Immature natural killer cell (primary cell): Measurements from ENCODE around the gene TKT. TPM values are rescaled to one million over a fixed set of nuclear protein-coding genes. Genes with fewer than 3 reads are reported as not detected.

Experiments
- DNase-seq, 3 donors: peaks; one replicate each; pipeline ENCODE4 v3.0.0; 2022; ENCODE audit warnings: mixed read lengths in 1 of 3
- H3K27ac Mint-ChIP-seq, 6 donors: one replicate each; pipeline ENCODE4 v1.8.0; 2020; ENCODE audit warnings: mixed read lengths in 6 of 6, mild to moderate bottlenecking in 5 of 6, inconsistent platforms in 4 of 6, moderate library complexity in 3 of 6
- H3K27me3 Mint-ChIP-seq, 3 donors: one replicate each; pipeline ENCODE4 v1.8.0; 2020 to 2021; ENCODE audit warnings: low read depth in 3 of 3, mild to moderate bottlenecking in 3 of 3, mixed read lengths in 3 of 3, moderate library complexity in 3 of 3, inconsistent platforms in 1 of 3
- H3K36me3 Mint-ChIP-seq, 3 donors: one replicate each; pipeline ENCODE4 v1.8.0; 2020; ENCODE audit warnings: mixed read lengths in 3 of 3, inconsistent platforms in 2 of 3, mild to moderate bottlenecking in 2 of 3
- H3K4me1 Mint-ChIP-seq, 2 donors: one replicate each; pipeline ENCODE4 v1.8.0; 2020; ENCODE audit warnings: inconsistent platforms in 2 of 2, mild to moderate bottlenecking in 2 of 2, mixed read lengths in 2 of 2, moderate library complexity in 1 of 2
- H3K4me3 Mint-ChIP-seq, 5 donors: one replicate each; pipeline ENCODE4 v1.8.0; 2020; ENCODE audit warnings: mild to moderate bottlenecking in 5 of 5, mixed read lengths in 5 of 5, inconsistent platforms in 3 of 5, moderate library complexity in 3 of 5
- H3K9me3 Mint-ChIP-seq, 6 donors: one replicate each; pipeline ENCODE4 v1.8.0; 2020; ENCODE audit warnings: mild to moderate bottlenecking in 6 of 6, mixed read lengths in 6 of 6, inconsistent platforms in 4 of 6, moderate library complexity in 3 of 6
- polyA plus RNA-seq, 3 donors: library from polyadenylated mRNA; unstranded; fragments of 300-500 nt; fragmentation: Illumina TruSeq; gene quantifications; one replicate each; pipeline ENCODE4 v1.2.3, GENCODE V29; 2021

Gene TKT
- polyA plus RNA-seq, 3 donors from 2014 or later = 52.6 to 75.2 (median 69.3) TPM

DNA sequence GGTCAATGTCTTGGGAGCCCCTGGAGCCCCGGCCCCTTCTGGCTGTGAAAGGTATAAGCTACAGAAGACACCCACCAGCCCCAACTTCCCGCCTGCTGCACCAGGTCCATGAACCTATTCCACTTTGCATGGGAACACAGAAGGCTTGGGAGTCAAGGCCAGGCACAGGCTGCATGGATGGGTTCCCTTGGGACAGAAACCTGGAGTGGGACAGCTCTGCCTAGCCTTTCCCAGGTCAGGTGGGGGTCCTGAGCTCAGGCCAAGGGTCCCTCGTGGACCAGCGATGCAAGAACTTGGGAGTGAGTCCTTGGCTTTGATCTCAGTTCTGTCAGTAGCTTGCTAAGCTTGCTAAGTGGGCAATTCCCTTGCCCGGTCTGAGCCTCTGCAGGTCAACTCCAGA, 25.0 kb downstream of the TKT start:
- peaks cover 2 to 3% (median 2%) of the 10 kb centered on the region in 3 donors for H3K27me3 Mint-ChIP-seq
- H3K27ac Mint-ChIP-seq = no peak overlapping the region
- H3K9me3 Mint-ChIP-seq = no peaks in the 10 kb centered on the region
- H3K4me1 Mint-ChIP-seq = peaks cover 0 to 2% of the 10 kb centered on the region in 2 donors
- peaks cover 10 to 21% (median 13%) of the 10 kb centered on the region in 3 donors for H3K36me3 Mint-ChIP-seq
- H3K4me3 Mint-ChIP-seq = no peak overlapping the region
- DNase-seq = no peak

DNA sequence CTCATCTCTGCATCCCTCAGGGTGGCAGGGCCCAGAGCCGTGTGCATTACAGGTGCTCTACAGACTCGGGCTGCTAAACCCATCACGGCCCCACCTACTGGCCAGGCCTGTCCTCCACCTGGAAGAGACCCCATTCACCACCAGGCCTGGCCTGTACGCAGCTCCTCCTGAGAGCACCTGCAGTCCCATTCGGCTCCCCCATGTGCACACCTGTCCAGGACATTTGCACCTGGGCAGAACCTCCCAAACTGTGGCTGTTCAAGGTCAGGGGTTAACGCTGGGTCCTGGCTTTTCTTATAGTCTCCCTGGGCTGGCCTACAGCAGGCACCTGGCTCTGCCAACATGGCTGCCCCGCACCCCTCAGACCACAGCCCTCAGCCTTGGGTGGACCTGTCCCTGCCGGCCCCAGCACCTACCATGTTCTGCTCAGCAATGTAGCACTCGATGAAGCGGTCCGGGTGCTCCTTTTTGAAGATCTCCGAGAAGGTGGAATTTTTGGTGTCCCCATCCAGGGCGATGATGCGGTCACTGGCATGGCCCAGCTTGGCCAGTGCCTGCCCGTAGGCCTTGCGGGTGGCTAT, 25.7 kb downstream of the TKT start:
- peaks cover 10 to 17% (median 13%) of the 10 kb centered on the region in 3 donors for H3K36me3 Mint-ChIP-seq
- no peak for DNase-seq
- no peaks in the 10 kb centered on the region for H3K9me3 Mint-ChIP-seq
- no peak overlapping the region for H3K27ac Mint-ChIP-seq
- H3K4me3 Mint-ChIP-seq = no peak overlapping the region
- peaks cover 0 to 2% of the 10 kb centered on the region in 2 donors for H3K4me1 Mint-ChIP-seq
- H3K27me3 Mint-ChIP-seq = peaks cover 2 to 3% (median 2%) of the 10 kb centered on the region in 3 donors

DNA sequence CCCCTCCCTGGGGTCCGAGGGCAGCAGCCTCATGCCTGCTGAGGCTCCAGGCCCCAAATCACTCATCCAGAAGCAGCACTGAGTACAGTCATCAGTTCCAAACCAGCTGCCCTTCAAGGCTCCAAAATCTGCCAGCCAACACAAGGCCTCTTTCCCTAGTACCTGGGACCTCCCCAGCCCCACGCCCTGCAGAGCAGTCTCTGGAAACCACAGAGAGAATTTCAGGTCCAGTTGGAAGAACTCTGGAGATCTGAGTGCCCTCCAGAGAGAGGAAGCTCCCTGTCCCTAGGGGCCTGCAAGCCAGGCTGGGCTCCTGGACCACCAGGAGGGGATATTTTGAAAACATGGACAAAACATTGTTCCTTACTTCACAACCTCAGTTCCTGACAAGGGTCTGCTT, 26.2 kb downstream of the TKT start:
- no peak overlapping the region for H3K27ac Mint-ChIP-seq

DNA sequence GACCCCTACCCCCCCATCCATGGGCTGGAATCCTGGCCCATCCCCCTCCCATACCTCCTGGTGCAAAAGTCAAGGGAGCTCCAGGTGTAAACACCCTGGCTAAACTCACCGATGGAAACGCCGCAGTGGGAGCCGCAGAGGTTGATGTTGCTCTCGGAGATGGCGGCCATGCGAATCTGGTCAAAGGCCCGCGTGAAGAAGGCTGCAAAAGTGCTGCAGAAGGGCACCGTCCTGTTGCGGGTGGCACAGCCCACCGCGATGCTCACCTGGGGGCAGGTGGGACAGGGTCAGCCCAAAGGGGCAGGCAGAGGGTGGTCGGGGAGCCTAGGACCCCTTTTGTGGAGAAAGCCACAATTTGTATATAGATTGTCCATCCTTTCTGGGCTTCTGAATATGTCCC, 26.7 kb downstream of the TKT start:
- H3K4me3 Mint-ChIP-seq = no peak overlapping the region
- peaks cover 2 to 3% (median 2%) of the 10 kb centered on the region in 3 donors for H3K27me3 Mint-ChIP-seq
- no peak for DNase-seq
- no peaks in the 10 kb centered on the region for H3K9me3 Mint-ChIP-seq
- peaks cover 10 to 19% (median 13%) of the 10 kb centered on the region in 3 donors for H3K36me3 Mint-ChIP-seq
- no peak overlapping the region for H3K27ac Mint-ChIP-seq
- no peaks in the 10 kb centered on the region for H3K4me1 Mint-ChIP-seq

More for the DNA sequence above, 26.2 kb downstream of the TKT start:
- Mint-ChIP-seq H3K36me3 (peaks cover 10 to 17% (median 13%) of the 10 kb centered on the region in 3 donors), H3K4me1 (peaks cover 0 to 2% of the 10 kb centered on the region in 2 donors), H3K9me3 (no peaks in the 10 kb centered on the region), H3K27me3 (peaks cover 2 to 3% (median 2%) of the 10 kb centered on the region in 3 donors), H3K4me3 (no peak overlapping the region)
- DNase-seq = no peak

DNA sequence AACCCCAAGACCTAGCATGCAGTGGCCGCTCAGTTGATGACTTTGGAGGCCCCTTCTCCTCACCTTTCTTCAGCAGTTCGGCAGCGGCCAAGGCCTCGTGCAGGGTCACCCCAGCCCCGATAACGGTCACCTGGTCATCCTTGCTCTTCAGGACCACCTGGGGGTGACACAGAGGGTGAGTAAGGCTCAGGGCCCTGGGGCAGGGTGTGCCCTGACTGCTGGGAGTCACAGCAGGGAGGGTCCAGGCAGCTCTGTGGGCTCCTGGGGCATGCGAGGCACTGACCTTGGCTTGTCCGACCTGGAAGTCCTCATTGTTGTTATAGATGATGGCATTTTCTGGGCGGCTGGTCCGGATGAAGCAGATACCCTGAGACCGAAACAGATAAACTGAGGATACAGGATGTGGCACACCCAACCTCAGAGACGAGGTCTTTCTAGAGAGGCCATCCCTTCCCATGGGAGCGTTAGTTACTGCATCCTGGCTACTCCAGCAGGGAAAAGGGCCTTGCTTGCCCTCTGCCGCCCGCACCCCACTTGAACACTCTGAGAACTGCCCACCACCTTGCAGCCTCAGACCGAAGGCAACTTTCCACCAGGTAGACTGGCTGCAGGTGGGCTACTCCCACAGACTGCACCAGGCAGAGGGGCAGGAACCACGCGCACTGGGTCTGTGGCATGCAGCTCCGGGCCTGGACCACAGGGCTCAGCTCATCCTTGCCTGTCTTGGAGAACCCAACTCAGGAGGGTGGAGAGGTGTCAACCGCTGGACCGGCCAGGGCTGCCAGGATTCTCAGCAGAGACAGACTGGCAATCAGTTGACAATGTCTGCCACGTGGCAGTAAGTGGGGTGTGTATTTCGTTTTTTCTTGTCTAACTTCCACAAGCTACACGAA, 27.6 kb downstream of the TKT start:
- Mint-ChIP-seq H3K36me3 (peaks cover 7 to 16% (median 10%) of the 10 kb centered on the region in 3 donors), H3K9me3 (no peaks in the 10 kb centered on the region), H3K4me3 (no peak overlapping the region), H3K27me3 (peaks cover 2% of the 10 kb centered on the region in 3 donors), H3K27ac (peak overlapping the region in 2 of 6 donors; percentile 23 to 28), H3K4me1 (no peaks in the 10 kb centered on the region)
- DNase-seq = no peak

DNA sequence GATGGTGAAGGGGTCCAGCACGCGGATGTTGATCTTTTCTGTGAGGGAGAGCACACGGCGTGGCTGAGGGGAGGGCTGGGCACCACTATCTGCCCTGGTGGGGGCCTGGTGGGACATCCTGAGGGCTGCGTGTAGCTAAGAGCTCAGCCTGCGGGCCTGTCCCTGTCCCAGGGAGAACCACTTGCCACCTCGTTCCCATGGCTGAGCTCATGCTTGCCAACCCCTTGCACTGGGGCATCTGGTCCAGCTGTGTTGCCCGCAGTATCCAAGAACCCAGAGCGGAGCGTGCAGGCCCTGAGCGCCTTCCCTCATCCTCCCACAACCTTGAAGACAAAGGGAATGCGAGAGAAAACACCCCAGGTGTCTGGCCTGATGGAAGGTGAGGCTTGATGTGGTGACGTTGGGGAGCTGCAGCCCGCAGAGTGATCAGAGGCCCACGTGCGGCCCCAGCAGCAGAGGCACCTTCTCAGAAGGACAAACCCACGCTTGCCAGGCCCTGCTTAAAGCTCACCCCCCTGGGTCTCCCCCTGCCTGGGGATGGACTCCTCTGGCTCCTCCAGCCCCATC, 28.9 kb downstream of the TKT start:
- Mint-ChIP-seq H3K4me1 (no peaks in the 10 kb centered on the region), H3K27ac (peak overlapping the region in 1 of 6 donors; percentile 18), H3K27me3 (peaks cover 2% of the 10 kb centered on the region in 3 donors), H3K4me3 (no peak overlapping the region), H3K36me3 (peaks cover 6 to 15% (median 9%) of the 10 kb centered on the region in 3 donors), H3K9me3 (no peaks in the 10 kb centered on the region)
- no peak for DNase-seq

DNA sequence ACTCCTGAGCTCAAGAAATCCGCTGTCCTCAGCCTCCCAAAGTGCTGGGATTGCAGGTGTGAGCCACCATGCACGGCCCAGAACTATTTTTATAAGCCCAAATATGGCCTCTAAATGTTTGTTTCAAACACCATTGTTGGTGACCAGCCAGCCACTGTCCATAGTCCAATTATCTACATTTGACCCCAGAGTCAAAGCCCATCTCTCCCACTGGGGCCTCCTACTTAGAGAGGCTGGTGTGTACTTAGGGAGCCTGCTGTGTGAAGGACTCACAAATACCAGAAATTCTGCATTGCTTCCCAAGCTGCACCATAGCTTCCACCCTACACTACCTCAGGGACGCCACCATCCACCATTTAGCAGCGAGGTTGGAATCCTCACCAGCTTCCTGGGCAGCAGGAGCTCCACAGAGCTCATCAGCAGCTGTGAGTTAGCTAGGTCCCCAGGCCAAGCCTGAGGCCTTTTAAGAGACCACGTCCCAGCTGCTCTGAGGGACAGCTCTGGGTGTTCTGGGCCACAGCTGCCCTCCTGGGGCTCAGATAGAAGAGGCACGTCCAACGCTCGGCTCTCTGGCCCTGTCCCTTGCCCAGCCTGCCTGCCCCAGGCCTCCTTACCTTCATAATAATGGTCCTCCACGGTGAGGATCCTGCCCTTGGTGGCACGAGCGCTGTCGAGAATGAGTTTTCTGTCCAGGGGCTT, 29.5 kb downstream of the TKT start:
- no peak overlapping the region for H3K4me3 Mint-ChIP-seq
- no peak overlapping the region for H3K27ac Mint-ChIP-seq
- peaks cover 6 to 15% (median 9%) of the 10 kb centered on the region in 3 donors for H3K36me3 Mint-ChIP-seq
- H3K9me3 Mint-ChIP-seq = no peaks in the 10 kb centered on the region
- DNase-seq = no peak
- no peaks in the 10 kb centered on the region for H3K4me1 Mint-ChIP-seq
- peaks cover 2% of the 10 kb centered on the region in 3 donors for H3K27me3 Mint-ChIP-seq

DNA sequence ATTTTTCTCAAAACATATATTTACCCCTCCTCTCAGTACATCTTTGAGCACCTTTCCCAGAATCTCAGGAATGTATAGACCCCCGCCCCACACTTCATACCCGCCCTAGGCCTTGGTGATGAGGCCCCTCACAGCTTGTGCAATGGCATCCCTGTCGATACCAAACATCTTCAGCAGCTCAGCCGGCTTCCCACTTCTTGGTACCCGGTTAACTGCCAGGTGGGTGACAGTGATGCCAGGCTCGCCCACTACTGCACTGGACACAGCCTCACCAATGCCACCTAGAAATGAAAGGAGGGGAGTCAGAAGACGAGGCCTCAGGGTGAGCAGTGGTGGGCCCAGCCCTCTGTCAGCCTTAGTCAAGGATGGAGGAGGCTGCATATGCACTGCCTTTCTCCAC, 30.2 kb downstream of the TKT start:
- no peak overlapping the region for H3K4me3 Mint-ChIP-seq
- no peak overlapping the region for H3K27ac Mint-ChIP-seq
- no peak for DNase-seq
- H3K9me3 Mint-ChIP-seq = no peaks in the 10 kb centered on the region
- H3K36me3 Mint-ChIP-seq = peaks cover 6 to 15% (median 9%) of the 10 kb centered on the region in 3 donors
- peaks cover 2% of the 10 kb centered on the region in 3 donors for H3K27me3 Mint-ChIP-seq
- no peaks in the 10 kb centered on the region for H3K4me1 Mint-ChIP-seq

DNA sequence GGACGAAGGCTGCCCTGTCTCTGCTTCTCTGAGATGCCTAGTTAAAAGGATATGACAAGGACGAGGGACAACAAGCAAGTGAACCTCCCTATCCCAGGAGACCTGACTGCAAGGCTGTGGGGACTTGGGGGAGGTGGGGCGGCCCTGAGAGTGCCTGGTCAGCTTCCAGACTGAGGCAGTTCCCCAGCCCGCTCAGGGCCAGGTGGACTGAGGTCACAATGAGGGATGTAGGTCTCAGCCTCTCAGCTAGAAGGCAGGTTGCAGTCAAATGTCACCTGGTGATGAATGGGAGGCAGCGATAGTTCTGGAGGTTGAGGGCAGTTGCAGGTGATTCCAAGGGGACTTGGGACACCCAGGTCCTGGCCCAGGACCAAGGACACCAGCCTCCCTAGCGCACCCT, 30.6 kb downstream of the TKT start:
- peaks cover 6 to 15% (median 9%) of the 10 kb centered on the region in 3 donors for H3K36me3 Mint-ChIP-seq

DNA sequence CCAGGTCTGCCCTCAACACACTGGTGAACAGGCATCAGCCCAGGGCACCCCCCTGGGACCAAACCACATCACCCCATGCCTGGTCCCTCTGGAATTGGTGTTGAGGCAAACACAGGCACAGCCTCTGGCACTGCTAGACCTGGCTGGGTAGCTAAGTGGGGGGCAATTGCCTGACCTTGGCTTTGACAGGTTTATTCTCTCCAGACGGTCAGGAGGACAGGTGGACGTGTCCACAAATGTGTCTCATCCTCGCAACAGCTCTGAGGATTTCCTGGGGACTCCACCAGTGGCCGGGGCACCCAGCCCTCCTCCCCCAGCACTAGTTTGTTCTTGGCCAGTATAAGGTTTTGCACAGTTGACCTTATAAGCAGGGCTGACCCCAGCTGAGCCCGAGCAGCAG, 31.3 kb downstream of the TKT start:
- Mint-ChIP-seq H3K27ac (no peak overlapping the region), H3K9me3 (no peaks in the 10 kb centered on the region), H3K36me3 (peaks cover 6 to 15% (median 9%) of the 10 kb centered on the region in 3 donors), H3K4me3 (no peak overlapping the region), H3K4me1 (no peaks in the 10 kb centered on the region), H3K27me3 (peaks cover 2% of the 10 kb centered on the region in 3 donors)
- DNase-seq = no peak

More for the DNA sequence above, 30.6 kb downstream of the TKT start:
- no peak for DNase-seq
- H3K27ac Mint-ChIP-seq = no peak overlapping the region
- peaks cover 2% of the 10 kb centered on the region in 3 donors for H3K27me3 Mint-ChIP-seq
- no peaks in the 10 kb centered on the region for H3K4me1 Mint-ChIP-seq
- H3K9me3 Mint-ChIP-seq = no peaks in the 10 kb centered on the region
- no peak overlapping the region for H3K4me3 Mint-ChIP-seq

DNA sequence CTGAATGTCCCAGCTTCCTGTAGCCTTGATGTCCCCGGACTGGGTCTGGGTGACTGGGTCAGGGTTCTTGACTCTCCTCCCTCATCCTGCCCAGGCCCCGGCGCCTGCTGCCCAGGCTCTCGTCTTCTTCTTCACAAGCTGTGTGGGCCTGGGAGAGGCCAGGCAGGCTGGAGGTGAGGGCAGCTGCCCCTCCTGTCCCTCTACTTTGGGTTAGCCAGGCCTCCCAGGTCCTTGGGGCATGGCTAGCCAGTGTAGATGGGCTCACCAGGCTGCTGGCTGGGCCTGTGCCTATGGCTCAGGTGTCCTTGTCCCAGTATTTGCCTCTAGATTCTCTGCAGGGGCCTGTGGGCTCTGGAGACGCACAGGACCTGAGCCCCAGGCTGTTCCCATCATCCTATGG, 31.8 kb downstream of the TKT start:
- H3K27ac Mint-ChIP-seq = no peak overlapping the region
- DNase-seq = no peak
- no peaks in the 10 kb centered on the region for H3K9me3 Mint-ChIP-seq
- H3K27me3 Mint-ChIP-seq = peaks cover 0 to 2% (median 2%) of the 10 kb centered on the region in 3 donors
- H3K4me1 Mint-ChIP-seq = no peaks in the 10 kb centered on the region
- H3K4me3 Mint-ChIP-seq = no peak overlapping the region
- peaks cover 6 to 15% (median 9%) of the 10 kb centered on the region in 3 donors for H3K36me3 Mint-ChIP-seq

DNA sequence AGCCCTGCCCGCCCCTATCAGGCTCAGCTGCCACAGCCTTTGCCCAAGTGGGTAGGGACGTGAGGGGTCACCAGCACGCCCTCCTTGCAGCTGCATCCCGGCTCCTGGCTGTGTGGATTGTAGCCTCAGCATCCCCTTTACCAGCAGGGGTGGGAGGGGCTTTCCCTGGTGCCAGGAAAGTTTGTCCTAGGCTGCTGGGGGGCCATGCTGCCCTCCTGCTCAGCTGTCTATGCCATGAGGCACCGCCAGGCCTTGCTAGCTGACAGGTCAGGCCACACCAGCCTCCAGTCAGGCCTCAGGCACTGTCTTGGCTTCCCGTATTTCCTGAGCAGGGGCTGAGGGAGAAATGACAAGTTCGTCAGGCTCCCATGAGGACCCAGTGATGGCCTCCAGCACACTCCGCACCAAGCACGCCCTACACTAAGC, 32.3 kb downstream of the TKT start:
- peaks cover 6 to 15% (median 6%) of the 10 kb centered on the region in 3 donors for H3K36me3 Mint-ChIP-seq
- no peak overlapping the region for H3K27ac Mint-ChIP-seq
- peaks cover 0 to 2% (median 2%) of the 10 kb centered on the region in 3 donors for H3K27me3 Mint-ChIP-seq
- no peaks in the 10 kb centered on the region for H3K4me1 Mint-ChIP-seq
- no peaks in the 10 kb centered on the region for H3K9me3 Mint-ChIP-seq
- no peak for DNase-seq
- no peak overlapping the region for H3K4me3 Mint-ChIP-seq

DNA sequence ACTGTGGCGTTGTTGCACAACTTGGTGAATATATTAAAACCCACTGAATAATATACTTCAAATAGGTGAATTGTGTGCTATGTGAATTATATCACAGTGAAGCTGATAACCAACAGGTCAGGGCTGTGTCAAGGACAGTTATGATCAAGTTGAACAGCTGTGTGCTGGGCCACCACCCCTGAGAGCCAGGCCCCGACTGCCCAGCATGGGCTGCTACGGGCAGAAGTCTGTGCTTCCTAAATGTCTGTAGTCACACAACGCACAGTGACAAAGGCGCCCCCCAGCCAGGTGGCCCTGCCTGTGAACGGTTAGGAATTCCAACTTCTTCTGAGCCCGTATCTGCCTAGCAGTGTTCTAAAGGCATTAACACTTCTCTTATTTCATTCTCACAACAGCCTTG, 32.8 kb downstream of the TKT start:
- no peaks in the 10 kb centered on the region for H3K4me1 Mint-ChIP-seq
- DNase-seq = no peak
- no peaks in the 10 kb centered on the region for H3K9me3 Mint-ChIP-seq
- H3K36me3 Mint-ChIP-seq = peaks cover 6 to 15% (median 6%) of the 10 kb centered on the region in 3 donors
- no peak overlapping the region for H3K27ac Mint-ChIP-seq
- H3K27me3 Mint-ChIP-seq = peaks cover 0 to 2% (median 2%) of the 10 kb centered on the region in 3 donors
- no peak overlapping the region for H3K4me3 Mint-ChIP-seq
